ENCODE data around the gene RALY. TPM values are rescaled to one million over a fixed set of nuclear protein-coding genes. Genes with fewer than 3 reads are reported as not detected.

Gene RALY
- total and polyA plus RNA-seq, 10 of the 15 experiments (the other 5 are each of a cell fraction or from before 2014, with no cell fraction given), result 1.2 to 246 (median 137) TPM

DNA sequence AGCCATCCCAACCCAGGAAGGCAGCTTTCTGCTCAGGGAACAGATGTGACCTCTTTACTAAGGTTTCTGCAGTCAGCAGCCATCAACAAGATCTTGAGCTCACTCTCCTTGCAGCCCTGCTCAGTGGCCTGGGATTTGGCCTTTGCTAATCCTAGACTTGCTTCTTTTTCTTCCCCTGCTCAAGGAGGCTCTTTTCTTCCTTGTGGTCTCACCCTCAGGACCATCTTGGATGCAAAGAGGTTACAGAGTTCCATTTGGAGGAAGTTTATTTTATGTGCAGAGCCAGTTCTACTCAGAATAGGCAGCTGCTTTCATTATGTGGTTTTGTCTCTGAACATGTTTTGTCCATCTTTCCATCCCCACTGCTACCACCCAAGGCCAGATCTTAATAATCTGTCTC is 49.3 kb downstream of the RALY start:
- peaks cover 7 to 11% of the 10 kb centered on the region in 2 experiments for H3K36me3 ChIP-seq (ENCODE audit: control insufficient read depth in 2 of 2, insufficient read depth in 2 of 2, low read length in 1 of 2)
- H2AFZ ChIP-seq (ENCODE audit: control insufficient read depth, low read depth, low read length), result no peak overlapping the region
- no peaks in the 10 kb centered on the region for H3K27me3 ChIP-seq (replicated peaks in 1 of 2; ENCODE audit: control insufficient read depth in 2 of 2, insufficient read depth in 2 of 2, low read length in 1 of 2)
- RAD21 ChIA-PET (ENCODE audit: unreplicated experiment), result no interaction called here
- intact Hi-C loops (cut with micrococcal nuclease; ENCODE audit: unreplicated experiment), result no loop called here
- no TSS peak for BruUV-seq (replicated peaks)
- H3K9ac ChIP-seq (ENCODE audit: control insufficient read depth, insufficient read depth, low read length), result no peak overlapping the region
- no peak overlapping the region for H3K4me2 ChIP-seq (ENCODE audit: control insufficient read depth, insufficient read depth)
- H3K4me3 ChIP-seq, result no peak overlapping the region
- in situ Hi-C loops (cut with MboI), result no loop called here
- SMC1A ChIA-PET (ENCODE audit: uncharacterized antibody, unreplicated experiment), result no interaction called here
- FAIRE-seq, result no peak
- no peak for ATAC-seq
- peaks cover 4% of the 10 kb centered on the region for H4K20me1 ChIP-seq (ENCODE audit: control insufficient read depth, insufficient read depth)
- H3K27ac ChIP-seq (ENCODE audit: control insufficient read depth, insufficient read depth), result no peak overlapping the region
- H3K9me3 ChIP-seq (replicated peaks; ENCODE audit: control insufficient read depth, insufficient read depth, low read length), result no peaks in the 10 kb centered on the region
- H3K4me1 ChIP-seq (ENCODE audit: control insufficient read depth, insufficient read depth, low read length), result no peaks in the 10 kb centered on the region
- POLR2A ChIA-PET, result no interaction called here
- DNase-seq (ENCODE audit: low read depth, low spot score), result no peak
- TF ChIP-seq LARP7 (IDR thresholded peaks at IDR 0.05), result no peak
- TF ChIP-seq EZH2 (IDR thresholded peaks at IDR 0.05; ENCODE audit: borderline replicate concordance, control insufficient read depth, low read depth, low read length), result no peak
- no peak for TF ChIP-seq EGR1 (IDR thresholded peaks at IDR 0.05; ENCODE audit: borderline replicate concordance in 1 of 2, low read depth in 2 of 2, low read length in 2 of 2)
- no peak for TF ChIP-seq CHD4 (IDR thresholded peaks at IDR 0.05)
- no peak for TF ChIP-seq SRF (IDR thresholded peaks at IDR 0.05; ENCODE audit: low read depth in 2 of 2, low read length in 2 of 2)
- no peak for TF ChIP-seq RUNX3 (IDR thresholded peaks at IDR 0.05; ENCODE audit: low read length)
- TF ChIP-seq NFYB (IDR thresholded peaks at IDR 0.05; ENCODE audit: insufficient read depth, low read depth, low read length), result no peak
- H3K79me2 ChIP-seq (ENCODE audit: control insufficient read depth, insufficient read depth, low read length), result peaks cover 41% of the 10 kb centered on the region
- CTCF ChIA-PET, result interaction anchor here (1.2 kb wide), 1 partner anchor 87 kb away, joined by 3 read pairs; no protein-coding TSS in a partner anchor

DNA sequence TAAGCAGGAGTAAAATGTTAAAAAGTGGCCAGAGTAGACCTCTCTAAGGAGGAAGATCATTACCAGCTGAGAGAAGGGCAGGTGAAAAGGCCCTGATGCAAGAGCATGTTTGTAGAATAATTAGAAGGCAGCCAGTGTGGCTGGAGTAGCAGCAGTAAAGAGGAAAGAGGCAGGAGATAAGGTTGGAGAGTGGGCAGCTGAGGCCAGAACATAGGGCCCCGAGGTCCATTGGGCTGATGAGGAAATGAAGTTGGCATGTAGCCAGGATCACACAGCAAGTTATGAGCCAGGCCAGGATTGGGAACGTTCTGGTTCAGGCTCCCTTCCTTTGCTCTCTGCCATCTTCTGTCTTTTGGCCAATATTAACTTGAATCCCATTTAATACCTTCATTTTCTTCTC is 51.6 kb downstream of the RALY start:
- ATAC-seq (no peak), DNase-seq (ENCODE audit: low read depth, low spot score) (no peak), FAIRE-seq (no peak)
- H3K4me2 ChIP-seq (ENCODE audit: control insufficient read depth, insufficient read depth), result no peak overlapping the region
- H2AFZ ChIP-seq (ENCODE audit: control insufficient read depth, low read depth, low read length), result no peak overlapping the region
- no peak overlapping the region for H3K27ac ChIP-seq (ENCODE audit: control insufficient read depth, insufficient read depth)
- H3K36me3 ChIP-seq (ENCODE audit: control insufficient read depth in 2 of 2, insufficient read depth in 2 of 2, low read length in 1 of 2), result peaks cover 7 to 11% of the 10 kb centered on the region in 2 experiments
- peaks cover 43% of the 10 kb centered on the region for H3K79me2 ChIP-seq (ENCODE audit: control insufficient read depth, insufficient read depth, low read length)
- ChIA-PET POLR2A (no interaction called here), CTCF (no interaction called here), SMC1A (ENCODE audit: uncharacterized antibody, unreplicated experiment) (no interaction called here), RAD21 (ENCODE audit: unreplicated experiment) (no interaction called here)
- WGBS (ENCODE audit: insufficient coverage, insufficient replicate concordance, low lambda C conversion rate, missing lambda C conversion rate), result 69% methylated on average over 2 of the region's 2 CpGs
- no peaks in the 10 kb centered on the region for H3K9me3 ChIP-seq (replicated peaks; ENCODE audit: control insufficient read depth, insufficient read depth, low read length)
- in situ Hi-C loops (cut with MboI) (no loop called here), intact Hi-C loops (cut with micrococcal nuclease; ENCODE audit: unreplicated experiment) (no loop called here)
- H3K27me3 ChIP-seq (replicated peaks in 1 of 2; ENCODE audit: control insufficient read depth in 2 of 2, insufficient read depth in 2 of 2, low read length in 1 of 2), result no peaks in the 10 kb centered on the region
- peaks cover 3% of the 10 kb centered on the region for H4K20me1 ChIP-seq (ENCODE audit: control insufficient read depth, insufficient read depth)
- H3K4me1 ChIP-seq (ENCODE audit: control insufficient read depth, insufficient read depth, low read length), result no peaks in the 10 kb centered on the region
- no TSS peak for BruUV-seq (replicated peaks)
- no peak overlapping the region for H3K9ac ChIP-seq (ENCODE audit: control insufficient read depth, insufficient read depth, low read length)
- TF ChIP-seq MTA2 (IDR thresholded peaks at IDR 0.05; ENCODE audit: low read depth), result no peak
- TF ChIP-seq SPI1 (IDR thresholded peaks at IDR 0.05; ENCODE audit: borderline replicate concordance, insufficient read depth, low read depth, low read length), result no peak
- no peak overlapping the region for H3K4me3 ChIP-seq

Measured in GM12878 (cell line).